DMS153 (cell line): ENCODE results near the gene PIGR.

Experiments
- DNase-seq: peaks from one replicate; lab custom pipeline; 2025; lab: John Stamatoyannopoulos, UW

Gene PIGR

GRCh38 chr1:206909161-206909882 lies 36.9 kb downstream of the PIGR start:
- DNase-seq: peak; percentile 92

- DNase-seq: no peak
Observed at GRCh38 chr1:206908038-206908437, 38.2 kb downstream of the PIGR start.

GRCh38 chr1:206907304-206907991 lies 38.8 kb downstream of the PIGR start:
- DNase-seq: no peak

GRCh38 chr1:206905295-206906164 lies 40.7 kb downstream of the PIGR start:
- DNase-seq: no peak

GRCh38 chr1:206904423-206905142 lies 41.7 kb downstream of the PIGR start:
- DNase-seq: no peak

- DNase-seq: no peak
Observed at GRCh38 chr1:206903687-206904086, 42.6 kb downstream of the PIGR start.

GRCh38 chr1:206902702-206903101 lies 43.6 kb downstream of the PIGR start:
- DNase-seq: no peak

GRCh38 chr1:206901944-206902343 lies 44.3 kb downstream of the PIGR start:
- DNase-seq: no peak

- no peak for DNase-seq
Observed at GRCh38 chr1:206900149-206900548, 46.1 kb downstream of the PIGR start.

- no peak for DNase-seq
Observed at GRCh38 chr1:206899717-206900116, 46.5 kb downstream of the PIGR start.

GRCh38 chr1:206898915-206899431 lies 47.3 kb downstream of the PIGR start:
- no peak for DNase-seq

GRCh38 chr1:206898089-206898914 lies 48.0 kb downstream of the PIGR start:
- no peak for DNase-seq

GRCh38 chr1:206897175-206897574 lies 49.1 kb downstream of the PIGR start, which contains the start of gene IL24:
Gene IL24 (plus strand): TSS chr1:206897443. CDS start chr1:206897833, 390 bp downstream.
- DNase-seq: no peak

- no peak for DNase-seq
Observed at GRCh38 chr1:206896261-206896660, 50.0 kb downstream of the PIGR start.

GRCh38 chr1:206895837-206896242 lies 50.4 kb downstream of the PIGR start:
- peak; percentile 94 for DNase-seq

GRCh38 chr1:206895325-206895724 lies 50.9 kb downstream of the PIGR start:
- peak; percentile 93 for DNase-seq

GRCh38 chr1:206893380-206893779 lies 52.9 kb downstream of the PIGR start:
- DNase-seq: no peak

GRCh38 chr1:206892351-206892984 lies 53.8 kb downstream of the PIGR start:
- no peak for DNase-seq

- DNase-seq: no peak
Observed at GRCh38 chr1:206891412-206891811, 54.9 kb downstream of the PIGR start.
